ENCODE measurements around the gene TYROBP. TPM values are rescaled to one million over a fixed set of nuclear protein-coding genes. Genes with fewer than 3 reads are reported as not detected.

The TYROBP gene
- total and polyA plus RNA-seq, 4 donors: 26.8 to 89.6 (median 40.7) TPM

- no peak for DNase-seq (ENCODE audit: low spot score)
- 55% methylated on average over 19 of the region's 19 CpGs for WGBS
- Histone ChIP-seq H3K4me3 (ENCODE audit: low read depth in 1 of 3, low read length in 3 of 3) (no peak overlapping the region), H3K4me1 (ENCODE audit: control insufficient read depth in 4 of 4, insufficient read depth in 4 of 4, low read length in 3 of 4) (peaks cover 0 to 6% (median 3%) of the 10 kb centered on the region in 4 donors), H3K36me3 (ENCODE audit: control insufficient read depth in 4 of 4, insufficient read depth in 3 of 4, low read depth in 1 of 4, low read length in 3 of 4) (no peaks in the 10 kb centered on the region), H3K9ac (ENCODE audit: low read depth in 1 of 2, low read length in 2 of 2) (no peak overlapping the region), H3K27me3 (ENCODE audit: control insufficient read depth in 4 of 4, insufficient read depth in 4 of 4, low read length in 3 of 4) (peaks cover 0 to 4% (median 0%) of the 10 kb centered on the region in 4 donors), H3K27ac (ENCODE audit: low read depth in 1 of 2, low read length in 2 of 2) (no peak overlapping the region), H3K9me3 (ENCODE audit: control insufficient read depth in 4 of 4, low read length in 3 of 4) (no peaks in the 10 kb centered on the region)
- TF ChIP-seq SP1 (IDR thresholded peaks at IDR 0.05) (no peak), FOXA2 (IDR thresholded peaks at IDR 0.05) (no peak), ATF3 (IDR thresholded peaks at IDR 0.05) (no peak), RAD21 (IDR thresholded peaks at IDR 0.05) (no peak), HNF4A (conservative IDR thresholded peaks at IDR 0.05) (no peak), GABPA (IDR thresholded peaks at IDR 0.05 in 1 of 2, conservative IDR thresholded peaks at IDR 0.05 in 1 of 2) (no peak), YY1 (IDR thresholded peaks at IDR 0.05) (no peak), HNF4G (IDR thresholded peaks at IDR 0.05) (no peak), NR2F2 (IDR thresholded peaks at IDR 0.05) (no peak), TAF1 (conservative IDR thresholded peaks at IDR 0.05) (no peak), MAX (IDR thresholded peaks at IDR 0.05) (no peak)
These were observed 46.4 kb downstream of the TYROBP start for GRCh38 chr19:35861640-35862160.

GRCh38 chr19:35860818-35861639, 47.1 kb downstream of the TYROBP start:
- H3K9me3 ChIP-seq (ENCODE audit: control insufficient read depth in 4 of 4, low read length in 3 of 4): no peaks in the 10 kb centered on the region
- no peak for DNase-seq (ENCODE audit: low spot score)
- TF ChIP-seq NR2F2 (IDR thresholded peaks at IDR 0.05): no peak
- no peak for TF ChIP-seq MAX (IDR thresholded peaks at IDR 0.05)
- no peak for TF ChIP-seq FOXA1 (IDR thresholded peaks at IDR 0.05)
- TF ChIP-seq REST (IDR thresholded peaks at IDR 0.05): no peak
- no peak for TF ChIP-seq GABPA (IDR thresholded peaks at IDR 0.05 in 1 of 2, conservative IDR thresholded peaks at IDR 0.05 in 1 of 2)
- no peak for TF ChIP-seq EGR1 (IDR thresholded peaks at IDR 0.05; ENCODE audit: low read depth in 2 of 2)
- TF ChIP-seq HNF4G (IDR thresholded peaks at IDR 0.05): no peak
- no peak for TF ChIP-seq FOXA2 (IDR thresholded peaks at IDR 0.05)
- no peak for TF ChIP-seq RAD21 (IDR thresholded peaks at IDR 0.05)
- H3K4me3 ChIP-seq (ENCODE audit: low read depth in 1 of 3, low read length in 3 of 3): no peak overlapping the region
- H3K9ac ChIP-seq (ENCODE audit: low read depth in 1 of 2, low read length in 2 of 2): no peak overlapping the region
- no peak overlapping the region for H3K27ac ChIP-seq (ENCODE audit: low read depth in 1 of 2, low read length in 2 of 2)
- H3K36me3 ChIP-seq (ENCODE audit: control insufficient read depth in 4 of 4, insufficient read depth in 3 of 4, low read depth in 1 of 4, low read length in 3 of 4): no peaks in the 10 kb centered on the region
- peaks cover 4 to 10% (median 6%) of the 10 kb centered on the region in 4 donors for H3K4me1 ChIP-seq (ENCODE audit: control insufficient read depth in 4 of 4, insufficient read depth in 4 of 4, low read length in 3 of 4)
- H3K27me3 ChIP-seq (ENCODE audit: control insufficient read depth in 4 of 4, insufficient read depth in 4 of 4, low read length in 3 of 4): peaks cover 0 to 4% (median 0%) of the 10 kb centered on the region in 4 donors
- 11% methylated on average over 55 of the region's 55 CpGs for WGBS
